Measurements from ENCODE around the gene SLC6A19. TPM values are rescaled to one million over a fixed set of nuclear protein-coding genes. Genes with fewer than 3 reads are reported as not detected.

The SLC6A19 gene
- total and polyA plus RNA-seq, 4 donors: 0.06 TPM; not detected in 3

- TF ChIP-seq CTCF (IDR thresholded peaks at IDR 0.05; ENCODE audit: control extremely low read depth, extremely low read depth): no peak
- H3K9ac ChIP-seq (ENCODE audit: insufficient read depth in 1 of 2, low read length in 2 of 2): no peak overlapping the region
- DNase-seq (no peak), ATAC-seq (ENCODE audit: insufficient read depth, low FRiP score) (no peak)
- no peaks in the 10 kb centered on the region for H3K36me3 ChIP-seq (ENCODE audit: control insufficient read depth in 4 of 4, insufficient read depth in 4 of 4, low read length in 4 of 4)
- peaks cover 0 to 2% (median 0%) of the 10 kb centered on the region in 4 donors for H3K9me3 ChIP-seq (ENCODE audit: control insufficient read depth in 4 of 4, insufficient read depth in 3 of 4, low read length in 3 of 4)
- H3K27me3 ChIP-seq (ENCODE audit: control insufficient read depth in 3 of 3, insufficient read depth in 3 of 3, low read length in 2 of 3): no peaks in the 10 kb centered on the region
- no peaks in the 10 kb centered on the region for H3K4me1 ChIP-seq (ENCODE audit: control insufficient read depth in 5 of 5, insufficient read depth in 5 of 5, low read length in 5 of 5)
- no peak overlapping the region for H3K27ac ChIP-seq (ENCODE audit: low read depth in 1 of 2, low read length in 1 of 2)
- H3K4me3 ChIP-seq: no peak overlapping the region
- 85 to 88% methylated on average over 19 of the region's 19 CpGs for WGBS, 2 donors
Observed at GRCh38 chr5:1254196-1254595, 52.8 kb downstream of the SLC6A19 start.

- no peaks in the 10 kb centered on the region for H3K27me3 ChIP-seq (ENCODE audit: control insufficient read depth in 3 of 3, insufficient read depth in 3 of 3, low read length in 2 of 3)
- H3K4me1 ChIP-seq (ENCODE audit: control insufficient read depth in 5 of 5, insufficient read depth in 5 of 5, low read length in 5 of 5): no peaks in the 10 kb centered on the region
- 65 to 69% methylated on average over 16 of the region's 16 CpGs for WGBS, 2 donors
- no peak for ATAC-seq (ENCODE audit: insufficient read depth, low FRiP score)
- no peak overlapping the region for H3K4me3 ChIP-seq
- no peak for DNase-seq
- H3K9me3 ChIP-seq (ENCODE audit: control insufficient read depth in 4 of 4, insufficient read depth in 3 of 4, low read length in 3 of 4): peaks cover 0 to 3% (median 0%) of the 10 kb centered on the region in 4 donors
- no peak for TF ChIP-seq CTCF (IDR thresholded peaks at IDR 0.05; ENCODE audit: control extremely low read depth, extremely low read depth)
- H3K9ac ChIP-seq (ENCODE audit: insufficient read depth in 1 of 2, low read length in 2 of 2): no peak overlapping the region
- no peak overlapping the region for H3K27ac ChIP-seq (ENCODE audit: low read depth in 1 of 2, low read length in 1 of 2)
- no peaks in the 10 kb centered on the region for H3K36me3 ChIP-seq (ENCODE audit: control insufficient read depth in 4 of 4, insufficient read depth in 4 of 4, low read length in 4 of 4)
Observed at GRCh38 chr5:1255081-1255561, 53.7 kb downstream of the SLC6A19 start.

GRCh38 chr5:1256776-1257175 is 55.4 kb downstream of the SLC6A19 start:
- H3K27ac ChIP-seq (ENCODE audit: low read depth in 1 of 2, low read length in 1 of 2): no peak overlapping the region
- no peak for TF ChIP-seq CTCF (IDR thresholded peaks at IDR 0.05; ENCODE audit: control extremely low read depth, extremely low read depth)
- WGBS, 2 donors: 86 to 94% methylated on average over 23 of the region's 23 CpGs
- DNase-seq: no peak
- peaks cover 0 to 14% (median 3%) of the 10 kb centered on the region in 4 donors for H3K9me3 ChIP-seq (ENCODE audit: control insufficient read depth in 4 of 4, insufficient read depth in 3 of 4, low read length in 3 of 4)
- no peaks in the 10 kb centered on the region for H3K27me3 ChIP-seq (ENCODE audit: control insufficient read depth in 3 of 3, insufficient read depth in 3 of 3, low read length in 2 of 3)
- H3K4me3 ChIP-seq: no peak overlapping the region
- no peak for ATAC-seq (ENCODE audit: insufficient read depth, low FRiP score)
- H3K9ac ChIP-seq (ENCODE audit: insufficient read depth in 1 of 2, low read length in 2 of 2): no peak overlapping the region
- no peaks in the 10 kb centered on the region for H3K4me1 ChIP-seq (ENCODE audit: control insufficient read depth in 5 of 5, insufficient read depth in 5 of 5, low read length in 5 of 5)
- no peaks in the 10 kb centered on the region for H3K36me3 ChIP-seq (ENCODE audit: control insufficient read depth in 4 of 4, insufficient read depth in 4 of 4, low read length in 4 of 4)

GRCh38 chr5:1257363-1257762 is 56.0 kb downstream of the SLC6A19 start:
- Histone ChIP-seq H3K27me3 (ENCODE audit: control insufficient read depth in 3 of 3, insufficient read depth in 3 of 3, low read length in 2 of 3) (no peaks in the 10 kb centered on the region), H3K4me3 (no peak overlapping the region), H3K36me3 (ENCODE audit: control insufficient read depth in 4 of 4, insufficient read depth in 4 of 4, low read length in 4 of 4) (no peaks in the 10 kb centered on the region), H3K4me1 (ENCODE audit: control insufficient read depth in 5 of 5, insufficient read depth in 5 of 5, low read length in 5 of 5) (no peaks in the 10 kb centered on the region), H3K9me3 (ENCODE audit: control insufficient read depth in 4 of 4, insufficient read depth in 3 of 4, low read length in 3 of 4) (peaks cover 0 to 17% (median 5%) of the 10 kb centered on the region in 4 donors), H3K27ac (ENCODE audit: low read depth in 1 of 2, low read length in 1 of 2) (no peak overlapping the region), H3K9ac (ENCODE audit: insufficient read depth in 1 of 2, low read length in 2 of 2) (no peak overlapping the region)
- WGBS, 2 donors: 87 to 94% methylated on average over 17 of the region's 17 CpGs
- DNase-seq (no peak), ATAC-seq (ENCODE audit: insufficient read depth, low FRiP score) (no peak)
- TF ChIP-seq CTCF (IDR thresholded peaks at IDR 0.05; ENCODE audit: control extremely low read depth, extremely low read depth): no peak

All from lung (tissue), 12 donors.